Vagina (tissue), 2 donors: ENCODE measurements around the gene ZNF628. TPM values are rescaled to one million over a fixed set of nuclear protein-coding genes. Genes with fewer than 3 reads are reported as not detected.

ENCODE experiments used
- DNase-seq, 2 donors: peaks; one replicate each; pipeline ENCODE4 v3.0.0-alpha.2; 2017; ENCODE audit errors: extremely low spot score in 2 of 2
- H3K27ac ChIP-seq: fragments of 200-600 bp; sonication (generic); one replicate; pipeline ENCODE4 v1.5.1; 2019
- H3K27me3 ChIP-seq: fragments of 200-600 bp; sonication (generic); one replicate; pipeline ENCODE4 v1.5.1; 2019
- H3K36me3 ChIP-seq, 2 donors: fragments of 200-600 bp; sonication (generic); one replicate each; pipeline ENCODE4 v1.5.1; 2017 to 2019
- H3K4me1 ChIP-seq: fragments of 200-600 bp; sonication (generic); one replicate; pipeline ENCODE4 v1.5.1; 2019
- H3K4me3 ChIP-seq, 2 donors: fragments of 200-600 bp; sonication (generic); 1 replicate in 1 of 2; 2 replicates in 1 of 2; pipeline ENCODE4 v1.5.1; 2016 to 2019
- H3K9me3 ChIP-seq: fragments of 200-600 bp; sonication (generic); one replicate; pipeline ENCODE4 v1.5.1; 2019
- CTCF ChIP-seq, 3 experiments: fragments of 450-650 bp in 2 of 3; fragments of 200-600 bp in 1 of 3; sonication (generic) in 1 of 3; IDR thresholded peaks; one replicate each; pipeline ENCODE4 v1.5.1; 2017 to 2019; ENCODE audit warnings: antibody characterized with exemption in 3 of 3, mild to moderate bottlenecking in 2 of 3, moderate library complexity in 2 of 3
- POLR2A ChIP-seq, 2 donors: fragments of 450-650 bp; IDR thresholded peaks; one replicate each; pipeline ENCODE4 v1.6.1; 2017; ENCODE audit warnings: antibody characterized with exemption in 2 of 2, mild to moderate bottlenecking in 2 of 2, moderate library complexity in 2 of 2
- POLR2AphosphoS5 ChIP-seq, 2 donors: sonication (generic); formaldehyde crosslinking; IDR thresholded peaks; one replicate each; pipeline ENCODE4 v1.9.0; 2017; ENCODE audit warnings: antibody characterized with exemption in 2 of 2, mild to moderate bottlenecking in 2 of 2, low read depth in 1 of 2; ENCODE audit not compliant: insufficient read depth in 1 of 2
- intact Hi-C: fragments of 100-400 bp; cut with DNase I; formaldehyde crosslinking; loops from one replicate; pipeline ENCODE4 v1.15.1; 2023
- total RNA-seq: library from RNA; depleted of rRNA; stranded (reverse); fragments of >200 nt; gene quantifications from one replicate; pipeline ENCODE4 v1.2.3, GENCODE V29; 2016

Gene ZNF628
- total RNA-seq, 1 donor from 2014 or later: 2.7 TPM

GRCh38 chr19:55440411-55441105, 35.9 kb upstream of the ZNF628 start:
- no peak overlapping the region for H3K4me3 ChIP-seq
- no peaks in the 10 kb centered on the region for H3K36me3 ChIP-seq
- peaks cover 21% of the 10 kb centered on the region for H3K27me3 ChIP-seq
- intact Hi-C loops: no loop called here
- H3K27ac ChIP-seq: no peak overlapping the region
- DNase-seq: no peak
- TF ChIP-seq POLR2A (IDR thresholded peaks at IDR 0.05): no peak
- TF ChIP-seq CTCF (IDR thresholded peaks at IDR 0.05): no peak
- TF ChIP-seq POLR2AphosphoS5 (IDR thresholded peaks at IDR 0.05; ENCODE audit: insufficient read depth in 1 of 2, low read depth in 1 of 2): no peak
- H3K9me3 ChIP-seq: no peaks in the 10 kb centered on the region
- peaks cover 20% of the 10 kb centered on the region for H3K4me1 ChIP-seq

- Histone ChIP-seq H3K4me1 (peaks cover 20% of the 10 kb centered on the region), H3K9me3 (no peaks in the 10 kb centered on the region), H3K27me3 (peaks cover 21% of the 10 kb centered on the region), H3K36me3 (no peaks in the 10 kb centered on the region), H3K27ac (no peak overlapping the region), H3K4me3 (no peak overlapping the region)
- TF ChIP-seq POLR2AphosphoS5 (IDR thresholded peaks at IDR 0.05; ENCODE audit: insufficient read depth in 1 of 2, low read depth in 1 of 2) (no peak), CTCF (IDR thresholded peaks at IDR 0.05) (no peak), POLR2A (IDR thresholded peaks at IDR 0.05) (no peak)
- no peak for DNase-seq
- intact Hi-C loops: no loop called here
Measured at GRCh38 chr19:55441319-55441691, 35.1 kb upstream of the ZNF628 start.

GRCh38 chr19:55441692-55442321, 34.6 kb upstream of the ZNF628 start:
- H3K4me3 ChIP-seq: no peak overlapping the region
- peaks cover 20% of the 10 kb centered on the region for H3K4me1 ChIP-seq
- H3K27me3 ChIP-seq: peaks cover 21% of the 10 kb centered on the region
- H3K27ac ChIP-seq: no peak overlapping the region
- H3K9me3 ChIP-seq: no peaks in the 10 kb centered on the region
- DNase-seq: no peak
- TF ChIP-seq CTCF (IDR thresholded peaks at IDR 0.05): no peak
- no peak for TF ChIP-seq POLR2A (IDR thresholded peaks at IDR 0.05)
- TF ChIP-seq POLR2AphosphoS5 (IDR thresholded peaks at IDR 0.05; ENCODE audit: insufficient read depth in 1 of 2, low read depth in 1 of 2): no peak
- no peaks in the 10 kb centered on the region for H3K36me3 ChIP-seq
- intact Hi-C loops: no loop called here

GRCh38 chr19:55442372-55442961, 34.0 kb upstream of the ZNF628 start:
- H3K9me3 ChIP-seq: no peaks in the 10 kb centered on the region
- DNase-seq: no peak
- H3K27ac ChIP-seq: no peak overlapping the region
- H3K36me3 ChIP-seq: no peaks in the 10 kb centered on the region
- no peak overlapping the region for H3K4me3 ChIP-seq
- intact Hi-C loops: no loop called here
- TF ChIP-seq POLR2AphosphoS5 (IDR thresholded peaks at IDR 0.05; ENCODE audit: insufficient read depth in 1 of 2, low read depth in 1 of 2) (no peak), CTCF (IDR thresholded peaks at IDR 0.05) (no peak), POLR2A (IDR thresholded peaks at IDR 0.05) (no peak)
- peaks cover 22% of the 10 kb centered on the region for H3K4me1 ChIP-seq
- peaks cover 21% of the 10 kb centered on the region for H3K27me3 ChIP-seq
